Nephron (organoid): ENCODE data around the gene DDR1.

Experiments
- H3K27ac Mint-ChIP-seq, 3 experiments: 2 replicates each; pipeline ENCODE4 v1.8.0; 2020; ENCODE audit warnings: mixed read lengths in 3 of 3, mild to moderate bottlenecking in 2 of 3, moderate library complexity in 1 of 3
- H3K27me3 Mint-ChIP-seq: 2 replicates; pipeline ENCODE4 v1.8.0; 2021; ENCODE audit warnings: low read depth, mild to moderate bottlenecking, moderate library complexity, mixed read lengths
- H3K36me3 Mint-ChIP-seq: 2 replicates; pipeline ENCODE4 v1.8.0; 2020; ENCODE audit warnings: low read depth, mixed read lengths
- H3K4me1 Mint-ChIP-seq: 2 replicates; pipeline ENCODE4 v1.8.0; 2020; ENCODE audit warnings: mixed read lengths
- H3K4me3 Mint-ChIP-seq, 3 experiments: 2 replicates each; pipeline ENCODE4 v1.8.0; 2020; ENCODE audit warnings: mild to moderate bottlenecking in 3 of 3, mixed read lengths in 3 of 3, moderate library complexity in 2 of 3
- H3K9me3 Mint-ChIP-seq: 2 replicates; pipeline ENCODE4 v1.8.0; 2020; ENCODE audit warnings: mixed read lengths
- CTCF ChIP-seq, 3 experiments: fragments of 200-600 bp; sonication (generic); IDR thresholded peaks; one replicate each; pipeline ENCODE4 v1.5.0; 2021; ENCODE audit warnings: antibody characterized with exemption in 3 of 3; ENCODE audit not compliant: unreplicated experiment in 3 of 3

DDR1 gene

GRCh38 chr6:30883685-30884520, at the start of gene DDR1:
Gene DDR1, plus strand, starts transcription at chr6:30884519. Its CDS starts 4,211 bp downstream, at chr6:30888730.
- peaks cover 10% of the 10 kb centered on the region for H3K36me3 Mint-ChIP-seq
- no peak for TF ChIP-seq CTCF (IDR thresholded peaks at IDR 0.05; ENCODE audit: unreplicated experiment in 3 of 3)
- no peaks in the 10 kb centered on the region for H3K9me3 Mint-ChIP-seq
- H3K27me3 Mint-ChIP-seq = no peaks in the 10 kb centered on the region
- peak within 1 kb of the TSS; percentile 92 to 95 (median 95) for H3K4me3 Mint-ChIP-seq
- H3K4me1 Mint-ChIP-seq = peaks cover 73% of the 10 kb centered on the region
- peak within 1 kb of the TSS; percentile 98 to 99 (median 98) for H3K27ac Mint-ChIP-seq

- Mint-ChIP-seq H3K27ac (peak overlapping the region in 1 of 3 experiments; percentile 37), H3K9me3 (no peaks in the 10 kb centered on the region), H3K4me1 (peaks cover 35% of the 10 kb centered on the region), H3K36me3 (no peaks in the 10 kb centered on the region), H3K4me3 (no peak overlapping the region), H3K27me3 (peaks cover 13% of the 10 kb centered on the region)
- TF ChIP-seq CTCF (IDR thresholded peaks at IDR 0.05; ENCODE audit: unreplicated experiment in 3 of 3) = no peak
These were observed 49.7 kb upstream of the DDR1 start for GRCh38 chr6:30834646-30835045.

- Mint-ChIP-seq H3K27ac (no peak overlapping the region), H3K27me3 (peaks cover 10% of the 10 kb centered on the region), H3K36me3 (no peaks in the 10 kb centered on the region), H3K9me3 (no peaks in the 10 kb centered on the region), H3K4me3 (no peak overlapping the region), H3K4me1 (peaks cover 27% of the 10 kb centered on the region)
- no peak for TF ChIP-seq CTCF (IDR thresholded peaks at IDR 0.05; ENCODE audit: unreplicated experiment in 3 of 3)
These were observed 48.7 kb upstream of the DDR1 start for GRCh38 chr6:30835576-30835975.

- peak overlapping the region in 2 of 3 experiments; percentile 42 to 65 for H3K27ac Mint-ChIP-seq
- H3K4me3 Mint-ChIP-seq = no peak overlapping the region
- H3K36me3 Mint-ChIP-seq = no peaks in the 10 kb centered on the region
- no peak for TF ChIP-seq CTCF (IDR thresholded peaks at IDR 0.05; ENCODE audit: unreplicated experiment in 3 of 3)
- H3K4me1 Mint-ChIP-seq = peaks cover 25% of the 10 kb centered on the region
- no peaks in the 10 kb centered on the region for H3K9me3 Mint-ChIP-seq
- H3K27me3 Mint-ChIP-seq = peaks cover 4% of the 10 kb centered on the region
These were observed 47.9 kb upstream of the DDR1 start for GRCh38 chr6:30836431-30836866.

- Mint-ChIP-seq H3K4me1 (peaks cover 29% of the 10 kb centered on the region), H3K27ac (peak overlapping the region; percentile 18 to 64 (median 42)), H3K27me3 (peaks cover 3% of the 10 kb centered on the region), H3K36me3 (no peaks in the 10 kb centered on the region), H3K9me3 (no peaks in the 10 kb centered on the region), H3K4me3 (no peak overlapping the region)
- TF ChIP-seq CTCF (IDR thresholded peaks at IDR 0.05; ENCODE audit: unreplicated experiment in 3 of 3) = no peak
These were observed 47.4 kb upstream of the DDR1 start for GRCh38 chr6:30836957-30837356.

- no peaks in the 10 kb centered on the region for H3K9me3 Mint-ChIP-seq
- H3K27ac Mint-ChIP-seq = peak overlapping the region; percentile 18 to 64 (median 42)
- H3K36me3 Mint-ChIP-seq = no peaks in the 10 kb centered on the region
- H3K4me3 Mint-ChIP-seq = no peak overlapping the region
- no peak for TF ChIP-seq CTCF (IDR thresholded peaks at IDR 0.05; ENCODE audit: unreplicated experiment in 3 of 3)
- H3K4me1 Mint-ChIP-seq = peaks cover 30% of the 10 kb centered on the region
- H3K27me3 Mint-ChIP-seq = peaks cover 3% of the 10 kb centered on the region
These were observed 46.9 kb upstream of the DDR1 start for GRCh38 chr6:30837432-30837831.
